Measurements from ENCODE around the gene FARP1.

DNA sequence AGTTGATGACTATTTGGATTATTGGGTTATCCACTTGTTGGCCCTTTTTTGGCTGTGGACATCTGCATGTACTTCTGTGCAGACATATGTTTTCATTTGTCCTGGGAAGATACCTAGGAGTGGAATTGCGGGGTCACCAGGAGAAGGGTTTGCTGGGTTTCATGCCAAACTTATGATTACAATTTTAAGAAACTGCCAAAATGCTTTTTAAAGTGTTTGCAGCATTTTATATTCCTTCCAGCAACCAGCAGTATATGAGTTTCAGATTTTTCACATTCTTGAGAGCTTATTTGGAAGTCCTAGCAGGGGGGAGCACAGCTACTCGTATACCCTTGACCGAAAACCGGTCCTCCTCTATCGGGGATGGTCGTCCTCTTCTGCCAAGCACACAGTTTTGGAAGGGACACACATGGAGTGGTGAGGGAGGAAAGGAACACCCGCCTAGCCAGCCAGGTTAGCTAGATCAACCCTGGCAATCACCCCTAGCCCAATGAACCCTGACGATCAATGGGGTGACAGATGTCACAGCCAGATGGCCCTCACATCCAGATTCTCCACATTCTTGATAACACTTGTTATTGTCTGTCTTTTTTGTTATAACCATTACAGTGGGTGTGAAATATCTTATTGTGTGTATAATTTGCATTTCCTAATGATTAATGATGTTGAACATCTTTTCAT, 60.9 kb downstream of the FARP1 start:
- TF ChIP-seq PBX3 (IDR thresholded peaks at IDR 0.05) (no peak), CHD4 (IDR thresholded peaks at IDR 0.05; ENCODE audit: borderline replicate concordance) (no peak), CTCF (IDR thresholded peaks at IDR 0.05) (no peak), USF2 (IDR thresholded peaks at IDR 0.05) (no peak), POLR2A (IDR thresholded peaks at IDR 0.05; ENCODE audit: low read length) (no peak), ZFP36 (IDR thresholded peaks at IDR 0.05; ENCODE audit: borderline replicate concordance, partially characterized antibody) (no peak), FOSL2 (IDR thresholded peaks at IDR 0.05) (no peak), FOSL2 (CRISPR knock-in tag; IDR thresholded peaks at IDR 0.05) (no peak), PHF8 (IDR thresholded peaks at IDR 0.05; ENCODE audit: borderline replicate concordance, low read depth) (no peak), MYC (IDR thresholded peaks at IDR 0.05; ENCODE audit: borderline replicate concordance, low read length) (no peak)

All from A549 (cell line).